K562 (cell line): ENCODE results near the gene LRP10. TPM values are rescaled to one million over a fixed set of nuclear protein-coding genes. Genes with fewer than 3 reads are reported as not detected.

ENCODE experiments used
- BRCA1 ChIP-seq, 2 experiments: fragments of 450-650 bp in 1 of 2; sonication (generic) in 1 of 2; formaldehyde crosslinking in 1 of 2; IDR thresholded peaks; 2 replicates each; pipeline versions ENCODE4 v1.5.0 to v1.6.1; 2017 to 2020; ENCODE audit warnings: mild to moderate bottlenecking in 1 of 2, missing genetic modification reagents in 1 of 2
- CBX8 ChIP-seq: fragments of 200-600 bp; sonication (generic); IDR thresholded peaks from 2 replicates; pipeline ENCODE4 v1.6.1; 2012; ENCODE audit warnings: borderline replicate concordance, mixed run types, low read depth, mild to moderate bottlenecking, moderate library complexity, mixed read lengths, low read length, control low read depth, inconsistent platforms; ENCODE audit not compliant: poor library complexity, severe bottlenecking; ENCODE audit errors: extremely low read depth
- CCNT2 ChIP-seq: IDR thresholded peaks from 2 replicates; pipeline ENCODE4 v1.6.1; 2011; ENCODE audit warnings: borderline replicate concordance, low read depth, mild to moderate bottlenecking, moderate library complexity, mixed read lengths, low read length; ENCODE audit not compliant: insufficient read length; ENCODE audit errors: extremely low read depth
- CHD1 ChIP-seq: fragments of 200-600 bp; sonication (generic); IDR thresholded peaks from one replicate; pipeline ENCODE4 v1.6.1; 2012; ENCODE audit warnings: mild to moderate bottlenecking, moderate library complexity, low read length, inconsistent platforms
- DNMT1 ChIP-seq: fragments of 450-650 bp; IDR thresholded peaks from 2 replicates; pipeline ENCODE4 v1.6.1; 2016; ENCODE audit warnings: antibody characterized with exemption, mild to moderate bottlenecking
- EP400 ChIP-seq: fragments of 450-650 bp; IDR thresholded peaks from 2 replicates; pipeline ENCODE4 v1.6.1; 2017; ENCODE audit warnings: antibody characterized with exemption, mild to moderate bottlenecking, moderate library complexity
- FOXJ2 ChIP-seq: fragments of 200-800 bp; sonication (Bioruptor generic); IDR thresholded peaks from 2 replicates; pipeline ENCODE4 v1.6.1; 2016; ENCODE audit warnings: missing genetic modification characterization, missing compliant biosample characterization
- FOXJ3 ChIP-seq: sonication (generic); formaldehyde crosslinking; IDR thresholded peaks from 2 replicates; pipeline ENCODE4 v1.4.0; 2020; ENCODE audit warnings: mild to moderate bottlenecking, missing genetic modification reagents
- GTF2A2 ChIP-seq: IDR thresholded peaks from 2 replicates; pipeline ENCODE4 v1.6.1; 2016; ENCODE audit warnings: mild to moderate bottlenecking, missing genetic modification characterization, missing compliant biosample characterization
- IRF2 ChIP-seq: sonication (generic); formaldehyde crosslinking; IDR thresholded peaks from 2 replicates; pipeline ENCODE4 v1.8.1; 2022; ENCODE audit warnings: mild to moderate bottlenecking, missing genetic modification reagents
- JUNB ChIP-seq: fragments of 450-650 bp; formaldehyde crosslinking; conservative IDR thresholded peaks from 2 replicates; pipeline ENCODE4 v1.4.0; 2020; ENCODE audit warnings: mild to moderate bottlenecking
- NFE2L1 ChIP-seq: fragments of 450-650 bp; IDR thresholded peaks from 2 replicates; pipeline ENCODE4 v1.6.1; 2016; ENCODE audit warnings: missing genetic modification characterization, low read depth, mild to moderate bottlenecking, missing compliant biosample characterization, moderate library complexity, borderline replicate concordance
- NFRKB ChIP-seq: fragments of 450-650 bp; IDR thresholded peaks from 2 replicates; pipeline ENCODE4 v1.6.1; 2016; ENCODE audit warnings: low read depth
- POLR3A ChIP-seq: IDR thresholded peaks from 2 replicates; pipeline ENCODE4 v1.6.1; 2011; ENCODE audit warnings: borderline replicate concordance, mild to moderate bottlenecking, moderate library complexity; ENCODE audit not compliant: insufficient read length, insufficient read depth; ENCODE audit errors: extremely low read depth
- RBM17 ChIP-seq: fragments of 200-400 bp; formaldehyde crosslinking; IDR thresholded peaks from 2 replicates; pipeline ENCODE4 v1.6.1; 2017; ENCODE audit warnings: low read depth, mild to moderate bottlenecking, low read length, borderline replicate concordance
- RCOR1 ChIP-seq, 2 experiments: IDR thresholded peaks; 2 replicates each; pipeline ENCODE4 v1.6.1; 2012; ENCODE audit warnings: low read depth in 2 of 2, low read length in 2 of 2, borderline replicate concordance in 1 of 2, improper control_type of control experiment in 1 of 2
- SRF ChIP-seq, 2 experiments: fragments of 250-450, 450-650 bp in 1 of 2; sonication (Bioruptor Pico) in 1 of 2; sonication (generic) in 1 of 2; formaldehyde crosslinking; IDR thresholded peaks; 2 replicates each; pipeline versions ENCODE4 v1.5.0 to v1.5.1; 2020 to 2022; ENCODE audit warnings: mild to moderate bottlenecking in 1 of 2, missing genetic modification reagents in 1 of 2
- SRSF9 ChIP-seq: fragments of 200-400 bp; formaldehyde crosslinking; IDR thresholded peaks from 2 replicates; pipeline ENCODE4 v1.6.1; 2017; ENCODE audit warnings: low read depth, low read length, borderline replicate concordance
- TAF7 ChIP-seq: fragments of 450-650 bp; IDR thresholded peaks from 2 replicates; pipeline ENCODE4 v1.6.1; 2016; ENCODE audit warnings: missing genetic modification characterization, missing compliant biosample characterization
- TGIF2 ChIP-seq: sonication (generic); formaldehyde crosslinking; IDR thresholded peaks from 2 replicates; pipeline ENCODE4 v1.8.1; 2022; ENCODE audit warnings: mild to moderate bottlenecking, missing genetic modification reagents, moderate library complexity
- U2AF1 ChIP-seq: fragments of 200-400 bp; formaldehyde crosslinking; optimal IDR thresholded peaks from 2 replicates; pipeline ENCODE3; 2017; ENCODE audit warnings: mild to moderate bottlenecking, low read depth, low read length, moderate library complexity
- XRCC4 ChIP-seq: IDR thresholded peaks from one replicate; pipeline ENCODE4 v1.6.1; 2011; ENCODE audit not compliant: insufficient read depth, insufficient read length; ENCODE audit errors: extremely low read depth
- ZBTB7A ChIP-seq: IDR thresholded peaks from 2 replicates; pipeline ENCODE4 v1.6.1; 2011; ENCODE audit warnings: low read depth, mild to moderate bottlenecking, low read length, moderate library complexity, borderline replicate concordance; ENCODE audit not compliant: control insufficient read depth
- polyA plus RNA-seq, 8 experiments: library from polyadenylated mRNA; depleted of rRNA in 4 of 8; stranded (reverse) in 5 of 8; unstranded in 3 of 8; fragments of >200 nt; fragmentation: Nextera tagmentation in 2 of 8; fragmentation: Illumina TruSeq in 1 of 8; extraction: Ambion mirVana in 2 of 8; extraction: Trizol in 1 of 8; gene quantifications; 2 replicates each; pipeline versions ENCODE4 v1.2.1 to v1.2.3, GENCODE V29; 2011 to 2014; ENCODE audit warnings: inconsistent platforms in 1 of 8, missing spikeins in 1 of 8
- total RNA-seq, 7 experiments: library from RNA; depleted of rRNA in 6 of 7; stranded (reverse); fragments of >200 nt in 6 of 7; fragmentation: Illumina TruSeq in 2 of 7; extraction: Trizol in 2 of 7; gene quantifications; 2 replicates each; pipeline versions ENCODE4 v1.2.1 to v1.2.3, GENCODE V29; 2011 to 2021; ENCODE audit warnings: low replicate concordance in 1 of 7
- TF ChIP-seq, protein P1 (sequence below), 2 experiments: fragments of 150-350 bp in 1 of 2; IDR thresholded peaks; 2 replicates each; pipeline ENCODE4 v1.6.1; 2012 to 2016; ENCODE audit warnings: low read depth in 2 of 2, low read length in 2 of 2, mild to moderate bottlenecking in 1 of 2, moderate library complexity in 1 of 2
- TF ChIP-seq, protein P2 (sequence below): sonication (generic); IDR thresholded peaks from 2 replicates; pipeline ENCODE4 v1.6.1; 2016

LRP10 gene
- total and polyA plus RNA-seq, 9 of the 15 experiments (the other 6 are each of a cell fraction or from before 2014, with no cell fraction given) = 1.3 to 45.5 (median 10.9) TPM

GRCh38 chr14:22870811-22871223, 723 bp upstream of the LRP10 start (continued):
- no peak for TF ChIP-seq DNMT1
- no peak for TF ChIP-seq TGIF2 (CRISPR knock-in tag)
- no peak for TF ChIP-seq POLR3A
- TF ChIP-seq NFRKB = 0 out of 2 replicates have a peak, but pooled peaks have one; percentile 27
- TF ChIP-seq, protein P1, sequence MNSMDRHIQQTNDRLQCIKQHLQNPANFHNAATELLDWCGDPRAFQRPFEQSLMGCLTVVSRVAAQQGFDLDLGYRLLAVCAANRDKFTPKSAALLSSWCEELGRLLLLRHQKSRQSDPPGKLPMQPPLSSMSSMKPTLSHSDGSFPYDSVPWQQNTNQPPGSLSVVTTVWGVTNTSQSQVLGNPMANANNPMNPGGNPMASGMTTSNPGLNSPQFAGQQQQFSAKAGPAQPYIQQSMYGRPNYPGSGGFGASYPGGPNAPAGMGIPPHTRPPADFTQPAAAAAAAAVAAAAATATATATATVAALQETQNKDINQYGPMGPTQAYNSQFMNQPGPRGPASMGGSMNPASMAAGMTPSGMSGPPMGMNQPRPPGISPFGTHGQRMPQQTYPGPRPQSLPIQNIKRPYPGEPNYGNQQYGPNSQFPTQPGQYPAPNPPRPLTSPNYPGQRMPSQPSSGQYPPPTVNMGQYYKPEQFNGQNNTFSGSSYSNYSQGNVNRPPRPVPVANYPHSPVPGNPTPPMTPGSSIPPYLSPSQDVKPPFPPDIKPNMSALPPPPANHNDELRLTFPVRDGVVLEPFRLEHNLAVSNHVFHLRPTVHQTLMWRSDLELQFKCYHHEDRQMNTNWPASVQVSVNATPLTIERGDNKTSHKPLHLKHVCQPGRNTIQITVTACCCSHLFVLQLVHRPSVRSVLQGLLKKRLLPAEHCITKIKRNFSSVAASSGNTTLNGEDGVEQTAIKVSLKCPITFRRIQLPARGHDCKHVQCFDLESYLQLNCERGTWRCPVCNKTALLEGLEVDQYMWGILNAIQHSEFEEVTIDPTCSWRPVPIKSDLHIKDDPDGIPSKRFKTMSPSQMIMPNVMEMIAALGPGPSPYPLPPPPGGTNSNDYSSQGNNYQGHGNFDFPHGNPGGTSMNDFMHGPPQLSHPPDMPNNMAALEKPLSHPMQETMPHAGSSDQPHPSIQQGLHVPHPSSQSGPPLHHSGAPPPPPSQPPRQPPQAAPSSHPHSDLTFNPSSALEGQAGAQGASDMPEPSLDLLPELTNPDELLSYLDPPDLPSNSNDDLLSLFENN (IDR thresholded peaks at IDR 0.05; ENCODE audit: low read depth in 2 of 2, low read length in 2 of 2) = no peak
- no peak for TF ChIP-seq FOXJ2
- no peak for TF ChIP-seq CHD1
- TF ChIP-seq IRF2 (CRISPR knock-in tag) = no peak
- no peak for TF ChIP-seq CCNT2
- TF ChIP-seq, protein P2, sequence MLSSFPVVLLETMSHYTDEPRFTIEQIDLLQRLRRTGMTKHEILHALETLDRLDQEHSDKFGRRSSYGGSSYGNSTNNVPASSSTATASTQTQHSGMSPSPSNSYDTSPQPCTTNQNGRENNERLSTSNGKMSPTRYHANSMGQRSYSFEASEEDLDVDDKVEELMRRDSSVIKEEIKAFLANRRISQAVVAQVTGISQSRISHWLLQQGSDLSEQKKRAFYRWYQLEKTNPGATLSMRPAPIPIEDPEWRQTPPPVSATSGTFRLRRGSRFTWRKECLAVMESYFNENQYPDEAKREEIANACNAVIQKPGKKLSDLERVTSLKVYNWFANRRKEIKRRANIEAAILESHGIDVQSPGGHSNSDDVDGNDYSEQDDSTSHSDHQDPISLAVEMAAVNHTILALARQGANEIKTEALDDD = no peak
- TF ChIP-seq TAF7 (tag) = no peak
- TF ChIP-seq RBM17 = no peak
- no peak for TF ChIP-seq NFE2L1 (tag)
- TF ChIP-seq XRCC4 = no peak
- no peak for TF ChIP-seq SRSF9
- TF ChIP-seq GTF2A2 (tag) = no peak
- TF ChIP-seq ZBTB7A = no peak
- TF ChIP-seq CBX8 = no peak
- no peak for TF ChIP-seq FOXJ3 (CRISPR knock-in tag)
- TF ChIP-seq EP400 = no peak; the same call in 1 of the 2 replicates
- TF ChIP-seq BRCA1 (IDR thresholded peaks at IDR 0.05) = no peak
- no peak for TF ChIP-seq BRCA1 (CRISPR knock-in tag; IDR thresholded peaks at IDR 0.05)
- no peak; a peak in 1 of 4 replicates for TF ChIP-seq RCOR1 (IDR thresholded peaks at IDR 0.05; ENCODE audit: borderline replicate concordance in 1 of 2, low read depth in 2 of 2, low read length in 2 of 2)
- peak; percentile 18 to 94; a peak in 2 of 4 replicates for TF ChIP-seq SRF (CRISPR knock-in tag; IDR thresholded peaks at IDR 0.05)
- TF ChIP-seq JUNB (CRISPR knock-in tag) = no peak
- no peak for TF ChIP-seq U2AF1
